HepG2 (cell line): ENCODE data around the gene CYB5B. TPM values are rescaled to one million over a fixed set of nuclear protein-coding genes. Genes with fewer than 3 reads are reported as not detected.
A peak's percentile ranks its signal among the peaks of the same experiment; 100 is the strongest.

Experiments used
- ATF4 ChIP-seq, 2 experiments: fragments of 450-650 bp in 1 of 2; sonication (generic) in 1 of 2; formaldehyde crosslinking; IDR thresholded peaks; 2 replicates each; pipeline versions ENCODE4 v1.5.0 to v1.8.0; 2020 to 2022; ENCODE audit warnings: mild to moderate bottlenecking in 1 of 2, missing genetic modification reagents in 1 of 2
- ATRX ChIP-seq: sonication (generic); formaldehyde crosslinking; IDR thresholded peaks from 2 replicates; pipeline ENCODE4 v1.4.0; 2020; ENCODE audit warnings: missing genetic modification reagents, borderline replicate concordance
- CHD4 ChIP-seq: fragments of 200-600 bp; sonication (generic); IDR thresholded peaks from 2 replicates; pipeline ENCODE4 v1.7.0; 2017; ENCODE audit warnings: mild to moderate bottlenecking, low read length, borderline replicate concordance
- FOXO1 ChIP-seq: sonication (generic); formaldehyde crosslinking; IDR thresholded peaks from 2 replicates; pipeline ENCODE4 v1.4.0; 2020; ENCODE audit warnings: missing genetic modification reagents
- KLF13 ChIP-seq: sonication (generic); formaldehyde crosslinking; IDR thresholded peaks from 2 replicates; pipeline ENCODE4 v1.4.0; 2020; ENCODE audit warnings: mild to moderate bottlenecking, missing genetic modification reagents
- MBNL3 ChIP-seq: fragments of 250-450 bp; sonication (Bioruptor Pico); conservative IDR thresholded peaks from 2 replicates; pipeline ENCODE4 v1.8.0; 2022; ENCODE audit warnings: mild to moderate bottlenecking, inconsistent platforms
- MED13 ChIP-seq: sonication (generic); formaldehyde crosslinking; IDR thresholded peaks from 2 replicates; pipeline ENCODE4 v1.5.0; 2020; ENCODE audit warnings: missing genetic modification reagents
- NR2C2 ChIP-seq: sonication (generic); formaldehyde crosslinking; IDR thresholded peaks from 2 replicates; pipeline ENCODE4 v1.4.0; 2020; ENCODE audit warnings: missing genetic modification reagents, mild to moderate bottlenecking, moderate library complexity, borderline replicate concordance
- NR2F6 ChIP-seq, 2 experiments: IDR thresholded peaks; 2 replicates each; pipeline ENCODE4 v1.6.1; 2016; ENCODE audit warnings: antibody characterized with exemption in 1 of 2, mild to moderate bottlenecking in 1 of 2
- PBX3 ChIP-seq: sonication (generic); formaldehyde crosslinking; IDR thresholded peaks from 2 replicates; pipeline ENCODE4 v1.8.1; 2023; ENCODE audit warnings: missing genetic modification reagents, inconsistent platforms, borderline replicate concordance
- PHF21A ChIP-seq: sonication (generic); formaldehyde crosslinking; IDR thresholded peaks from 2 replicates; pipeline ENCODE4 v1.5.0; 2020; ENCODE audit warnings: mild to moderate bottlenecking, missing genetic modification reagents
- POGK ChIP-seq: sonication (generic); formaldehyde crosslinking; conservative IDR thresholded peaks from 2 replicates; pipeline ENCODE4 v1.8.0; 2022; ENCODE audit warnings: mild to moderate bottlenecking, moderate library complexity, missing genetic modification reagents
- RELA ChIP-seq: sonication (generic); formaldehyde crosslinking; IDR thresholded peaks from 2 replicates; pipeline ENCODE4 v1.4.0; 2020; ENCODE audit warnings: missing genetic modification reagents
- RFX1 ChIP-seq: fragments of 450-650 bp; IDR thresholded peaks from 2 replicates; pipeline ENCODE4 v1.6.1; 2017
- SALL2 ChIP-seq: sonication (generic); formaldehyde crosslinking; IDR thresholded peaks from 2 replicates; pipeline ENCODE4 v1.8.1; 2023; ENCODE audit warnings: mild to moderate bottlenecking, missing genetic modification reagents, inconsistent platforms
- SP140L ChIP-seq: sonication (generic); formaldehyde crosslinking; IDR thresholded peaks from 2 replicates; pipeline ENCODE4 v1.4.0; 2020; ENCODE audit warnings: missing genetic modification reagents, borderline replicate concordance
- STAT6 ChIP-seq: sonication (generic); formaldehyde crosslinking; IDR thresholded peaks from 2 replicates; pipeline ENCODE4 v1.4.0; 2020; ENCODE audit warnings: missing genetic modification reagents, mild to moderate bottlenecking, borderline replicate concordance
- ZC3H4 ChIP-seq: sonication (generic); formaldehyde crosslinking; IDR thresholded peaks from 2 replicates; pipeline ENCODE4 v1.4.0; 2020; ENCODE audit warnings: missing genetic modification reagents, borderline replicate concordance
- ZNF12 ChIP-seq: sonication (generic); formaldehyde crosslinking; IDR thresholded peaks from 2 replicates; pipeline ENCODE4 v1.5.0; 2020; ENCODE audit warnings: missing genetic modification reagents
- ZNF230 ChIP-seq: sonication (generic); formaldehyde crosslinking; IDR thresholded peaks from 2 replicates; pipeline ENCODE4 v1.4.0; 2020; ENCODE audit warnings: mild to moderate bottlenecking, missing genetic modification reagents
- ZNF232 ChIP-seq: sonication (generic); formaldehyde crosslinking; IDR thresholded peaks from 2 replicates; pipeline ENCODE4 v1.4.0; 2020; ENCODE audit warnings: missing genetic modification reagents, borderline replicate concordance
- ZNF331 ChIP-seq: sonication (generic); formaldehyde crosslinking; IDR thresholded peaks from 2 replicates; pipeline ENCODE4 v1.4.0; 2020; ENCODE audit warnings: missing genetic modification reagents
- ZNF34 ChIP-seq: sonication (generic); formaldehyde crosslinking; IDR thresholded peaks from 2 replicates; pipeline ENCODE4 v1.4.0; 2020; ENCODE audit warnings: mild to moderate bottlenecking, missing genetic modification reagents, borderline replicate concordance
- ZNF451 ChIP-seq: sonication (generic); formaldehyde crosslinking; IDR thresholded peaks from 2 replicates; pipeline ENCODE4 v1.5.0; 2020; ENCODE audit warnings: mild to moderate bottlenecking, missing genetic modification reagents
- ZNF567 ChIP-seq: sonication (generic); formaldehyde crosslinking; IDR thresholded peaks from 2 replicates; pipeline ENCODE4 v1.8.1; 2023; ENCODE audit warnings: mild to moderate bottlenecking, missing genetic modification reagents, borderline replicate concordance
- polyA plus RNA-seq, 8 experiments: library from polyadenylated mRNA; depleted of rRNA in 3 of 8; stranded (reverse) in 7 of 8; unstranded in 1 of 8; fragments of >200 nt; fragmentation: Illumina TruSeq in 4 of 8; extraction: Trizol in 4 of 8; gene quantifications; 2 replicates each; pipeline versions ENCODE4 v1.2.1 to v1.2.3, GENCODE V29; 2011 to 2016; ENCODE audit warnings: low read depth in 4 of 8, missing spikeins in 1 of 8, mixed read lengths in 1 of 8; ENCODE audit not compliant: insufficient read depth in 1 of 8
- total RNA-seq, 5 experiments: library from RNA; depleted of rRNA; stranded (reverse); fragments of >200 nt; fragmentation: Illumina TruSeq; extraction: Trizol; gene quantifications; 2 replicates each; pipeline ENCODE4 v1.2.3, GENCODE V29; 2016; ENCODE audit warnings: low read depth in 1 of 5

The CYB5B gene
- total and polyA plus RNA-seq, 2 of the 13 experiments (the other 11 are each of a cell fraction or from before 2014, with no cell fraction given), result 234 to 432 TPM

- TF ChIP-seq STAT6 (CRISPR knock-in tag) (no peak), ZNF12 (CRISPR knock-in tag) (no peak), ZC3H4 (CRISPR knock-in tag) (no peak), ZNF34 (CRISPR knock-in tag) (0 out of 2 replicates have a peak, but pooled peaks have one; percentile 23), RFX1 (no peak), SALL2 (CRISPR knock-in tag) (no peak), MED13 (0 out of 2 replicates have a peak, but pooled peaks have one; percentile 27), ZNF451 (CRISPR knock-in tag) (0 out of 2 replicates have a peak, but pooled peaks have one; percentile 23), ZNF331 (CRISPR knock-in tag) (peak; percentile 81), SP140L (CRISPR knock-in tag) (no peak), PHF21A (peak; percentile 60; the same call in 1 of the 2 replicates), FOXO1 (CRISPR knock-in tag) (peak; percentile 83), NR2F6 (IDR thresholded peaks at IDR 0.05) (peak; percentile 62), NR2F6 (CRISPR knock-in tag; IDR thresholded peaks at IDR 0.05) (peak; percentile 86), POGK (CRISPR knock-in tag) (no peak), ZNF232 (CRISPR knock-in tag) (peak; percentile 79), ATF4 (CRISPR knock-in tag; IDR thresholded peaks at IDR 0.05) (no peak), RELA (peak; percentile 45; the same call in 1 of the 2 replicates), KLF13 (CRISPR knock-in tag) (no peak), MBNL3 (CRISPR knock-in tag) (no peak), ATRX (no peak), NR2C2 (CRISPR knock-in tag) (peak; percentile 19; the same call in 1 of the 2 replicates), PBX3 (CRISPR knock-in tag) (no peak), ZNF567 (CRISPR knock-in tag) (no peak), ZNF230 (CRISPR knock-in tag) (peak; percentile 39; the same call in 1 of the 2 replicates), CHD4 (no peak)
These were observed 11.3 kb upstream of the CYB5B start (continued) for GRCh38 chr16:69413045-69413664.
